Liver (tissue), 9 donors: Measurements from ENCODE around the gene RILP. TPM values are rescaled to one million over a fixed set of nuclear protein-coding genes. Genes with fewer than 3 reads are reported as not detected.

Experiments
- DNase-seq: peaks from one replicate; pipeline ENCODE4 v3.0.0-alpha.2; 2017; ENCODE audit warnings: low spot score
- H3K27ac ChIP-seq, 2 donors: one replicate each; pipeline ENCODE4 v1.7.0; 2013; ENCODE audit warnings: inconsistent platforms in 2 of 2, low read length in 2 of 2, control low read depth in 1 of 2, low read depth in 1 of 2, mild to moderate bottlenecking in 1 of 2
- H3K27me3 ChIP-seq, 4 donors: one replicate each; pipeline versions ENCODE4 v1.6.1 to v1.7.0; 2013; ENCODE audit warnings: low read length in 3 of 4, inconsistent platforms in 1 of 4, mild to moderate bottlenecking in 1 of 4, moderate library complexity in 1 of 4; ENCODE audit not compliant: control insufficient read depth in 4 of 4, insufficient read depth in 4 of 4
- H3K36me3 ChIP-seq, 4 donors: one replicate each; pipeline versions ENCODE4 v1.6.1 to v1.7.0; 2013; ENCODE audit warnings: low read length in 3 of 4, mild to moderate bottlenecking in 3 of 4, low read depth in 1 of 4, moderate library complexity in 1 of 4; ENCODE audit not compliant: control insufficient read depth in 4 of 4, insufficient read depth in 3 of 4
- H3K4me1 ChIP-seq, 4 donors: one replicate each; pipeline versions ENCODE4 v1.6.1 to v1.7.0; 2013; ENCODE audit warnings: low read length in 3 of 4, mild to moderate bottlenecking in 3 of 4, moderate library complexity in 1 of 4; ENCODE audit not compliant: control insufficient read depth in 4 of 4, insufficient read depth in 4 of 4
- H3K4me3 ChIP-seq, 3 donors: one replicate each; pipeline versions ENCODE4 v1.6.1 to v1.7.0; 2013; ENCODE audit warnings: low read length in 3 of 3, control low read depth in 1 of 3, low read depth in 1 of 3, mild to moderate bottlenecking in 1 of 3
- H3K9ac ChIP-seq, 2 donors: one replicate each; pipeline ENCODE4 v1.7.0; 2013; ENCODE audit warnings: low read length in 2 of 2, mild to moderate bottlenecking in 2 of 2, moderate library complexity in 2 of 2, control low read depth in 1 of 2, low read depth in 1 of 2
- H3K9me3 ChIP-seq, 4 donors: one replicate each; pipeline versions ENCODE4 v1.6.1 to v1.7.0; 2013; ENCODE audit warnings: low read length in 3 of 4; ENCODE audit not compliant: control insufficient read depth in 4 of 4
- ATF3 ChIP-seq: IDR thresholded peaks from 2 replicates; pipeline ENCODE4 v1.6.1; 2016; ENCODE audit warnings: antibody characterized with exemption
- CTCF ChIP-seq: fragments of 150-350 bp; IDR thresholded peaks from 2 replicates; pipeline ENCODE4 v1.5.1; 2017; ENCODE audit warnings: improper control_type of control experiment, low read depth, low read length; ENCODE audit not compliant: missing input control
- EGR1 ChIP-seq, 2 donors: IDR thresholded peaks; 2 replicates each; pipeline ENCODE4 v1.6.1; 2016 to 2018; ENCODE audit warnings: antibody characterized with exemption in 2 of 2, low read depth in 2 of 2
- FOXA1 ChIP-seq: IDR thresholded peaks from 2 replicates; pipeline ENCODE4 v1.6.1; 2016; ENCODE audit warnings: antibody characterized with exemption
- FOXA2 ChIP-seq: IDR thresholded peaks from 2 replicates; pipeline ENCODE4 v1.6.1; 2016; ENCODE audit warnings: antibody characterized with exemption
- GABPA ChIP-seq, 2 donors: IDR thresholded peaks in 1 of 2; conservative IDR thresholded peaks in 1 of 2; 2 replicates each; pipeline ENCODE4 v1.6.1; 2016; ENCODE audit warnings: antibody characterized with exemption in 2 of 2, mild to moderate bottlenecking in 1 of 2, moderate library complexity in 1 of 2
- HNF4A ChIP-seq, 2 donors: conservative IDR thresholded peaks; 2 replicates each; pipeline ENCODE4 v1.6.1; 2016; ENCODE audit warnings: antibody characterized with exemption in 2 of 2, mild to moderate bottlenecking in 2 of 2
- HNF4G ChIP-seq: IDR thresholded peaks from 2 replicates; pipeline ENCODE4 v1.6.1; 2016; ENCODE audit warnings: antibody characterized with exemption
- JUND ChIP-seq, 2 donors: IDR thresholded peaks; 2 replicates each; pipeline ENCODE4 v1.6.1; 2016; ENCODE audit warnings: antibody characterized with exemption in 2 of 2
- NR2F2 ChIP-seq: IDR thresholded peaks from 2 replicates; pipeline ENCODE4 v1.6.1; 2016; ENCODE audit warnings: antibody characterized with exemption
- RAD21 ChIP-seq, 2 donors: IDR thresholded peaks; 2 replicates each; pipeline ENCODE4 v1.6.1; 2016; ENCODE audit warnings: antibody characterized with exemption in 2 of 2, mild to moderate bottlenecking in 2 of 2
- RXRA ChIP-seq, 2 donors: IDR thresholded peaks; 2 replicates each; pipeline ENCODE4 v1.6.1; 2017 to 2018; ENCODE audit warnings: antibody characterized with exemption in 2 of 2, mild to moderate bottlenecking in 1 of 2
- SP1 ChIP-seq: IDR thresholded peaks from 2 replicates; pipeline ENCODE4 v1.6.1; 2018; ENCODE audit warnings: antibody characterized with exemption, mild to moderate bottlenecking
- TAF1 ChIP-seq: conservative IDR thresholded peaks from 2 replicates; pipeline ENCODE4 v1.6.1; 2016; ENCODE audit warnings: antibody characterized with exemption, mild to moderate bottlenecking
- YY1 ChIP-seq: IDR thresholded peaks from 2 replicates; pipeline ENCODE4 v1.6.1; 2016; ENCODE audit warnings: antibody characterized with exemption, mild to moderate bottlenecking
- WGBS: extraction: QIAGEN DNeasy Blood & Tissue Kit; methylation state at CpG from one replicate; pipeline ENCODE4 v1.1.7; 2013; 5-methylcytosine and 5-hydroxymethylcytosine counted together
- polyA plus RNA-seq, 2 donors: library from polyadenylated mRNA; stranded (reverse) in 1 of 2; unstranded in 1 of 2; fragments of 200-250 nt in 1 of 2; fragments of >200 nt in 1 of 2; fragmentation: Nextera tagmentation in 1 of 2; extraction: Ambion mirVana in 1 of 2; gene quantifications; one replicate each; pipeline versions ENCODE4 v1.2.1 to v1.2.3, GENCODE V29; 2013 to 2015
- total RNA-seq, 2 donors: library from RNA; depleted of rRNA; stranded (reverse); fragments of >200 nt; gene quantifications; one replicate each; pipeline ENCODE4 v1.2.3, GENCODE V29; 2014
- TF ChIP-seq, protein P1 (sequence below): IDR thresholded peaks from 2 replicates; pipeline ENCODE4 v1.6.1; 2016; ENCODE audit warnings: antibody characterized with exemption
- TF ChIP-seq, protein P2 (sequence below): IDR thresholded peaks from 2 replicates; pipeline ENCODE4 v1.6.1; 2016; ENCODE audit warnings: antibody characterized with exemption, mild to moderate bottlenecking
- donor health status: healthy.
- donor health status: healthy.
- donor health status: healthy.
- donor health status: healthy.
- donor health status: healthy.

The RILP gene
- total and polyA plus RNA-seq, 4 donors: 7.9 to 47.4 (median 22.5) TPM

GRCh38 chr17:1620486-1620885, 29.2 kb downstream of the RILP start:
- H3K4me1 ChIP-seq: peaks cover 0 to 4% (median 2%) of the 10 kb centered on the region in 4 donors
- DNase-seq: peak; percentile 33

GRCh38 chr17:1617620-1618174, 32.0 kb downstream of the RILP start:
- H3K9ac ChIP-seq: no peak overlapping the region
- peaks cover 0 to 3% (median 0%) of the 10 kb centered on the region in 4 donors for H3K36me3 ChIP-seq
- no peak overlapping the region for H3K27ac ChIP-seq
- H3K4me1 ChIP-seq: peaks cover 0 to 4% (median 1%) of the 10 kb centered on the region in 4 donors
- WGBS: 71% methylated on average over 20 of the region's 20 CpGs
- H3K4me3 ChIP-seq: no peak overlapping the region
- no peaks in the 10 kb centered on the region for H3K27me3 ChIP-seq
- peak; percentile 32 for DNase-seq
- no peaks in the 10 kb centered on the region for H3K9me3 ChIP-seq
- no peak for TF ChIP-seq CTCF
- TF ChIP-seq GABPA (IDR thresholded peaks at IDR 0.05 in 1 of 2, conservative IDR thresholded peaks at IDR 0.05 in 1 of 2): no peak
- TF ChIP-seq, protein P1, sequence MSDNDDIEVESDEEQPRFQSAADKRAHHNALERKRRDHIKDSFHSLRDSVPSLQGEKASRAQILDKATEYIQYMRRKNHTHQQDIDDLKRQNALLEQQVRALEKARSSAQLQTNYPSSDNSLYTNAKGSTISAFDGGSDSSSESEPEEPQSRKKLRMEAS: no peak
- TF ChIP-seq, protein P2, sequence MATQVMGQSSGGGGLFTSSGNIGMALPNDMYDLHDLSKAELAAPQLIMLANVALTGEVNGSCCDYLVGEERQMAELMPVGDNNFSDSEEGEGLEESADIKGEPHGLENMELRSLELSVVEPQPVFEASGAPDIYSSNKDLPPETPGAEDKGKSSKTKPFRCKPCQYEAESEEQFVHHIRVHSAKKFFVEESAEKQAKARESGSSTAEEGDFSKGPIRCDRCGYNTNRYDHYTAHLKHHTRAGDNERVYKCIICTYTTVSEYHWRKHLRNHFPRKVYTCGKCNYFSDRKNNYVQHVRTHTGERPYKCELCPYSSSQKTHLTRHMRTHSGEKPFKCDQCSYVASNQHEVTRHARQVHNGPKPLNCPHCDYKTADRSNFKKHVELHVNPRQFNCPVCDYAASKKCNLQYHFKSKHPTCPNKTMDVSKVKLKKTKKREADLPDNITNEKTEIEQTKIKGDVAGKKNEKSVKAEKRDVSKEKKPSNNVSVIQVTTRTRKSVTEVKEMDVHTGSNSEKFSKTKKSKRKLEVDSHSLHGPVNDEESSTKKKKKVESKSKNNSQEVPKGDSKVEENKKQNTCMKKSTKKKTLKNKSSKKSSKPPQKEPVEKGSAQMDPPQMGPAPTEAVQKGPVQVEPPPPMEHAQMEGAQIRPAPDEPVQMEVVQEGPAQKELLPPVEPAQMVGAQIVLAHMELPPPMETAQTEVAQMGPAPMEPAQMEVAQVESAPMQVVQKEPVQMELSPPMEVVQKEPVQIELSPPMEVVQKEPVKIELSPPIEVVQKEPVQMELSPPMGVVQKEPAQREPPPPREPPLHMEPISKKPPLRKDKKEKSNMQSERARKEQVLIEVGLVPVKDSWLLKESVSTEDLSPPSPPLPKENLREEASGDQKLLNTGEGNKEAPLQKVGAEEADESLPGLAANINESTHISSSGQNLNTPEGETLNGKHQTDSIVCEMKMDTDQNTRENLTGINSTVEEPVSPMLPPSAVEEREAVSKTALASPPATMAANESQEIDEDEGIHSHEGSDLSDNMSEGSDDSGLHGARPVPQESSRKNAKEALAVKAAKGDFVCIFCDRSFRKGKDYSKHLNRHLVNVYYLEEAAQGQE: no peak
- no peak for TF ChIP-seq YY1
- TF ChIP-seq ATF3: no peak
- no peak for TF ChIP-seq HNF4A (conservative IDR thresholded peaks at IDR 0.05)
- TF ChIP-seq FOXA2: no peak
- no peak for TF ChIP-seq EGR1 (IDR thresholded peaks at IDR 0.05; ENCODE audit: low read depth in 2 of 2)
- TF ChIP-seq SP1: no peak
- no peak for TF ChIP-seq NR2F2
- TF ChIP-seq TAF1: no peak
- no peak for TF ChIP-seq FOXA1

More at GRCh38 chr17:1620486-1620885, 29.2 kb downstream of the RILP start:
- no peak overlapping the region for H3K4me3 ChIP-seq
- H3K27me3 ChIP-seq: no peaks in the 10 kb centered on the region
- H3K36me3 ChIP-seq: peaks cover 0 to 3% (median 0%) of the 10 kb centered on the region in 4 donors
- no peak for TF ChIP-seq ATF3
- no peak for TF ChIP-seq FOXA1
- no peak for TF ChIP-seq JUND (IDR thresholded peaks at IDR 0.05)
- no peak for TF ChIP-seq FOXA2
- TF ChIP-seq, protein P1: no peak
- TF ChIP-seq, protein P2: no peak
- no peak for TF ChIP-seq RAD21 (IDR thresholded peaks at IDR 0.05)
- no peak for TF ChIP-seq SP1
- TF ChIP-seq RXRA (IDR thresholded peaks at IDR 0.05): no peak
- TF ChIP-seq HNF4G: no peak
- no peak for TF ChIP-seq GABPA (IDR thresholded peaks at IDR 0.05 in 1 of 2, conservative IDR thresholded peaks at IDR 0.05 in 1 of 2)
- no peaks in the 10 kb centered on the region for H3K9me3 ChIP-seq
- 91% methylated on average over 13 of the region's 13 CpGs for WGBS
- no peak overlapping the region for H3K9ac ChIP-seq
- no peak overlapping the region for H3K27ac ChIP-seq
